GM23338 (cell line): Measurements from ENCODE around the gene TTC1.

Source experiments
- CREB1 ChIP-seq: fragments of 250-450 bp; sonication (Bioruptor Pico); IDR thresholded peaks from 2 replicates; pipeline ENCODE4 v1.5.0; 2020; ENCODE audit warnings: low read depth, mild to moderate bottlenecking, moderate library complexity
- EZH2 ChIP-seq: fragments of 200-600 bp; sonication (generic); IDR thresholded peaks from one replicate; pipeline ENCODE4 v1.8.0; 2017; ENCODE audit warnings: antibody characterized with exemption, mild to moderate bottlenecking, low read depth; ENCODE audit not compliant: unreplicated experiment
- EZH2phosphoT487 ChIP-seq: fragments of 200-600 bp; sonication (generic); IDR thresholded peaks from one replicate; pipeline ENCODE4 v1.8.1; 2018; ENCODE audit warnings: antibody characterized with exemption; ENCODE audit not compliant: unreplicated experiment
- JUNB ChIP-seq: IDR thresholded peaks from one replicate; pipeline ENCODE4 v1.6.1; 2016; ENCODE audit warnings: antibody characterized with exemption; ENCODE audit not compliant: unreplicated experiment
- NANOG ChIP-seq: IDR thresholded peaks from 2 replicates; pipeline ENCODE4 v1.6.1; 2016; ENCODE audit warnings: antibody characterized with exemption, borderline replicate concordance
- POLR2AphosphoS5 ChIP-seq: IDR thresholded peaks from 2 replicates; pipeline ENCODE4 v1.6.1; 2016; ENCODE audit warnings: antibody characterized with exemption, low read depth
- STAT1 ChIP-seq: IDR thresholded peaks from one replicate; pipeline ENCODE4 v1.6.1; 2016; ENCODE audit warnings: antibody characterized with exemption; ENCODE audit not compliant: unreplicated experiment
- ZNF114 ChIP-seq: fragments of 250-450 bp; sonication (Bioruptor Pico); IDR thresholded peaks from 2 replicates; pipeline ENCODE4 v1.5.0; 2020; ENCODE audit warnings: mild to moderate bottlenecking, moderate library complexity
- ZNF331 ChIP-seq: fragments of 250-450 bp; sonication (Bioruptor Pico); IDR thresholded peaks from 2 replicates; pipeline ENCODE4 v1.5.0; 2020; ENCODE audit warnings: low read depth, mild to moderate bottlenecking, moderate library complexity
- TF ChIP-seq, protein P1 (sequence below), 2 experiments: fragments of 200-600 bp in 1 of 2; sonication (generic) in 1 of 2; conservative IDR thresholded peaks; 2 replicates each; pipeline versions ENCODE4 v1.5.1 to v1.6.1; 2016 to 2017; ENCODE audit warnings: antibody characterized with exemption in 2 of 2, low read depth in 2 of 2, mild to moderate bottlenecking in 2 of 2, moderate library complexity in 1 of 2
- TF ChIP-seq, protein P2 (sequence below): IDR thresholded peaks from one replicate; pipeline ENCODE4 v1.6.1; 2018; ENCODE audit warnings: antibody characterized with exemption; ENCODE audit not compliant: unreplicated experiment
- TF ChIP-seq, protein P3 (sequence below): IDR thresholded peaks from 2 replicates; pipeline ENCODE4 v1.6.1; 2016; ENCODE audit warnings: antibody characterized with exemption

DNA sequence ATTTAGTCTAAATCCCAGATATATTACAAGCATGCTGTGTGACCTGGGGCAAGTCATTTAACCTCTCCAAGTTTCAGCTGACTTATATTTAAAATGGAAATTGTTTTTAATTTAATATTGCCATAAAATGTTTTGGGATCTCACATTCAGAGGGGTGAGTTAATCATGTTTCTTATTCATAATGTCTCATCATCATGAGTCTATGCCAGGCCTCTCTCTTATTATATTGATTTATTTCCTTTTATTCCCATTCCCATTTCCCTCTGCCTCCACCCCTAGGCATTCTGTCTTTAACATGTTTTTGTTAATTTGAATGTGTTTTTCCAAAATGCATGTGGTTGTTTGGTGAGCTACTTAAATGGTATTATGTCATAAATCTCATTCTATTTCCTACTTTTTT is 39.0 kb upstream of the TTC1 start:
- TF ChIP-seq POLR2AphosphoS5 (no peak), EZH2 (no peak), EZH2phosphoT487 (no peak), STAT1 (no peak), JUNB (no peak), ZNF114 (no peak), CREB1 (CRISPR knock-in tag) (no peak), NANOG (no peak), ZNF331 (CRISPR knock-in tag) (no peak)
- TF ChIP-seq, protein P1, sequence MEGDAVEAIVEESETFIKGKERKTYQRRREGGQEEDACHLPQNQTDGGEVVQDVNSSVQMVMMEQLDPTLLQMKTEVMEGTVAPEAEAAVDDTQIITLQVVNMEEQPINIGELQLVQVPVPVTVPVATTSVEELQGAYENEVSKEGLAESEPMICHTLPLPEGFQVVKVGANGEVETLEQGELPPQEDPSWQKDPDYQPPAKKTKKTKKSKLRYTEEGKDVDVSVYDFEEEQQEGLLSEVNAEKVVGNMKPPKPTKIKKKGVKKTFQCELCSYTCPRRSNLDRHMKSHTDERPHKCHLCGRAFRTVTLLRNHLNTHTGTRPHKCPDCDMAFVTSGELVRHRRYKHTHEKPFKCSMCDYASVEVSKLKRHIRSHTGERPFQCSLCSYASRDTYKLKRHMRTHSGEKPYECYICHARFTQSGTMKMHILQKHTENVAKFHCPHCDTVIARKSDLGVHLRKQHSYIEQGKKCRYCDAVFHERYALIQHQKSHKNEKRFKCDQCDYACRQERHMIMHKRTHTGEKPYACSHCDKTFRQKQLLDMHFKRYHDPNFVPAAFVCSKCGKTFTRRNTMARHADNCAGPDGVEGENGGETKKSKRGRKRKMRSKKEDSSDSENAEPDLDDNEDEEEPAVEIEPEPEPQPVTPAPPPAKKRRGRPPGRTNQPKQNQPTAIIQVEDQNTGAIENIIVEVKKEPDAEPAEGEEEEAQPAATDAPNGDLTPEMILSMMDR (conservative IDR thresholded peaks at IDR 0.05; ENCODE audit: low read depth in 2 of 2): no peak
- TF ChIP-seq, protein P2, sequence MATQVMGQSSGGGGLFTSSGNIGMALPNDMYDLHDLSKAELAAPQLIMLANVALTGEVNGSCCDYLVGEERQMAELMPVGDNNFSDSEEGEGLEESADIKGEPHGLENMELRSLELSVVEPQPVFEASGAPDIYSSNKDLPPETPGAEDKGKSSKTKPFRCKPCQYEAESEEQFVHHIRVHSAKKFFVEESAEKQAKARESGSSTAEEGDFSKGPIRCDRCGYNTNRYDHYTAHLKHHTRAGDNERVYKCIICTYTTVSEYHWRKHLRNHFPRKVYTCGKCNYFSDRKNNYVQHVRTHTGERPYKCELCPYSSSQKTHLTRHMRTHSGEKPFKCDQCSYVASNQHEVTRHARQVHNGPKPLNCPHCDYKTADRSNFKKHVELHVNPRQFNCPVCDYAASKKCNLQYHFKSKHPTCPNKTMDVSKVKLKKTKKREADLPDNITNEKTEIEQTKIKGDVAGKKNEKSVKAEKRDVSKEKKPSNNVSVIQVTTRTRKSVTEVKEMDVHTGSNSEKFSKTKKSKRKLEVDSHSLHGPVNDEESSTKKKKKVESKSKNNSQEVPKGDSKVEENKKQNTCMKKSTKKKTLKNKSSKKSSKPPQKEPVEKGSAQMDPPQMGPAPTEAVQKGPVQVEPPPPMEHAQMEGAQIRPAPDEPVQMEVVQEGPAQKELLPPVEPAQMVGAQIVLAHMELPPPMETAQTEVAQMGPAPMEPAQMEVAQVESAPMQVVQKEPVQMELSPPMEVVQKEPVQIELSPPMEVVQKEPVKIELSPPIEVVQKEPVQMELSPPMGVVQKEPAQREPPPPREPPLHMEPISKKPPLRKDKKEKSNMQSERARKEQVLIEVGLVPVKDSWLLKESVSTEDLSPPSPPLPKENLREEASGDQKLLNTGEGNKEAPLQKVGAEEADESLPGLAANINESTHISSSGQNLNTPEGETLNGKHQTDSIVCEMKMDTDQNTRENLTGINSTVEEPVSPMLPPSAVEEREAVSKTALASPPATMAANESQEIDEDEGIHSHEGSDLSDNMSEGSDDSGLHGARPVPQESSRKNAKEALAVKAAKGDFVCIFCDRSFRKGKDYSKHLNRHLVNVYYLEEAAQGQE: no peak
- TF ChIP-seq, protein P3, sequence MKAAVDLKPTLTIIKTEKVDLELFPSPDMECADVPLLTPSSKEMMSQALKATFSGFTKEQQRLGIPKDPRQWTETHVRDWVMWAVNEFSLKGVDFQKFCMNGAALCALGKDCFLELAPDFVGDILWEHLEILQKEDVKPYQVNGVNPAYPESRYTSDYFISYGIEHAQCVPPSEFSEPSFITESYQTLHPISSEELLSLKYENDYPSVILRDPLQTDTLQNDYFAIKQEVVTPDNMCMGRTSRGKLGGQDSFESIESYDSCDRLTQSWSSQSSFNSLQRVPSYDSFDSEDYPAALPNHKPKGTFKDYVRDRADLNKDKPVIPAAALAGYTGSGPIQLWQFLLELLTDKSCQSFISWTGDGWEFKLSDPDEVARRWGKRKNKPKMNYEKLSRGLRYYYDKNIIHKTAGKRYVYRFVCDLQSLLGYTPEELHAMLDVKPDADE: no peak
